Measurements from ENCODE around the gene PKD1.
A peak's percentile ranks its signal among the peaks of the same experiment; 100 is the strongest.

PKD1 gene

GRCh38 chr16:2135770-2136490 is at the start of gene PKD1:
PKD1 (minus strand) TSS chr16:2135898; CDS start chr16:2135689, 209 bp downstream.
- DNase-seq: peak; percentile 92

GRCh38 chr16:2184962-2185361 is 49.3 kb upstream of the PKD1 start:
- no peak for DNase-seq

GRCh38 chr16:2184346-2184745 is 48.6 kb upstream of the PKD1 start:
- DNase-seq: no peak

DNA sequence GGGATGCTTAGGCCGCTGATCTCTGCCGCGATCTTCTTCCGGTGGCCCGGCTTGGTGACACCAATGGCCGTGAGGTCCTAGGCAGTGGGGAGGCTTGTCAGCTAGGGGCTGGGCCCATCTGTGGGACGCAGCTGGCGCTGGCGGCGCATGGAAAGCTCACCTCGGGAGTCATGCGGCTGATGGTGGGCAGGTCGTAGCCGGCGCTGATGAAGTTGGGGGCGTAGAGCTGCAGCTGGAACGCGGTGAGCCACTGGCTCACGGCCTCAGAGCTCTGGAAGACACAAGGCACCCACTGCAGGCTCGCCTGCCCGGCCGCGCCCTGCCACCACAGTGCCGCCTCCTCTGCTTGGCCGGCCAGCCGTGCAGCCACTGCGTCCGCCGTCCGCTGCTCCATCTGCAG is 48.0 kb upstream of the PKD1 start:
- DNase-seq: no peak

DNA sequence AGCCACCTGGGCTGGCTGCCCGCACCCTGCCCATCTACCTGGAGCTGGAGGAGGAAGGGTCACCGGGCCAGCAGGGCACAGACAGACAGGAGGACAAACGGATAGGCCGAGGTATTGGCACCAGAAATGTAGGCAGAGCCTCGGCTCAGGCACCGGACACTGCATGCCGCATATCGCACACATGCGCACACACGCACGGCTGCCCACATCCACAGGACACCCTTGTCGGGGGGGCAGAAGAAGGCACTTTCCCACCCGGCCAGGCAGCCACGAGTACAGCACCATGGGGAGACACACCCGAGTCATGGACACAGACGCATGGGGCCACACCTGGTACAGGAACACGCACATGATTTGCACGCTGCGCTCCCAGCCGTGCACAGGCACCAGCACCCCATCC is 46.3 kb upstream of the PKD1 start:
- DNase-seq: no peak

DNA sequence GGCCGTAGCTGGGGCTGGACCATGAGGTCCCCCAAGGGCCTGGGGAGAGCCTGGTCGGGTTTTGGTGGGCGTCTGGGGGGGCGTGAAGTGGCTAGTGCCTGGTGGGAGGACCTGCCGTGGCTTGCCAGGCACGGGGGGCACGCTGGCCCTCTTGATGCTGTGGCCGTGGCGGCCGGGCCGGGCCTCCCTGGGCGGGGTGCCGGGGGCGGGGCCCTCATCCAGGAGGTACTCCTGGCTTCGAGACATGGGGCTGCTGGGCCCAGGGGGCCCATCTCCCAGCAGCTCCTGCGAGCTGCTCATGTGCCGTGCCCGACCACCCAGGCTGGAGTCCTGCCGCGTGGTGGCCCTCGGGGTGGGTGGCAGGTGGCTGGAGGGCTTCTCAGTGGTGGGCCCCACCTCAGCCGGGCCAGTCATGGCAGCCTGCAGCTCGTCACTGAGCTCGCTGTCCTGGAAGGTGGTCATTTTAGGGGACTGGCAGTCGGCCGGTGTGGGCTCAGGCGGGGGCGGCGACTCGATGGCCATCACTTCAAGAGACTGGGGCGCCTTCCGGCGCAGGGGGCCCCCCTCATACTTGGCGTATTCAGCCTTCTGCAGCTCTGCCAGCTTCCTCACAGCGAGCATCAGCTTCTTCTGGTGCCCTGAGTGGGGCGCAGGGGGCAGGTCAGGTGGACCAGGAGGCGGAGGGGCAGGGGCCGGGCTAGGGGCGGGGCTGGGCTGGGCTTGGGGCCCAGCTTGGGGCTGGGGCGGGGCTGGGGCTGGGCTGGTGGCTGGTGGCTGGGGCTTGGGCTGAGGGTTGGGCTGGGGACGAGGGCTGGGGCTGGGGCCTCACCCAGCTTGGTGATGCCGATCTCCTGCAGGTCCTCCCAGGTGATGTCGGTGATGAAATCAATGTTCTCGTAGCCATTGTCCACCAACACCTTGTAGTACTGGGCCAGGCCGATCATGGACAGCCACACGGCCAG is 45.5 kb upstream of the PKD1 start:
- no peak for DNase-seq

DNA sequence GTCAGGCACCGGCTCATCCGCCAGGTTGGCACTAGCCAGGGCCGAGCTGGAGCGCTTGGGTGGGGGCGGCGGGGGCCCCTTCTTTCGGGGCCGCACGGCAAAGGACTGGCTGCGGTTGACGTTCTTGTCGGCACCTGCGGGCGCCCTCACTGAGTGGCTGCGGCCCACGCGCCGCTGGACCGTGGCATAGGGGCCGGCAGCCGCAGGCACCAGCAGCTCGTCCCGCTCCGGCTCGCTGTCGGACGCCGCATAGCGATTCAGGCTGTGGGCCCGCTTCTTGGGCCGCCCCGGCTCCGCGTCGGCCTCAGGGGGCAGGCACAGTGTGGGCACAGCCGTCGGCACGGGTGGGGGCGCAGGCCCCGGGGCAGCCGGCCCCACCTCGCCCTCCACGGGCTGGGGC is 44.8 kb upstream of the PKD1 start:
- DNase-seq: no peak

GRCh38 chr16:2179576-2179975 is 43.9 kb upstream of the PKD1 start:
- no peak for DNase-seq

DNA sequence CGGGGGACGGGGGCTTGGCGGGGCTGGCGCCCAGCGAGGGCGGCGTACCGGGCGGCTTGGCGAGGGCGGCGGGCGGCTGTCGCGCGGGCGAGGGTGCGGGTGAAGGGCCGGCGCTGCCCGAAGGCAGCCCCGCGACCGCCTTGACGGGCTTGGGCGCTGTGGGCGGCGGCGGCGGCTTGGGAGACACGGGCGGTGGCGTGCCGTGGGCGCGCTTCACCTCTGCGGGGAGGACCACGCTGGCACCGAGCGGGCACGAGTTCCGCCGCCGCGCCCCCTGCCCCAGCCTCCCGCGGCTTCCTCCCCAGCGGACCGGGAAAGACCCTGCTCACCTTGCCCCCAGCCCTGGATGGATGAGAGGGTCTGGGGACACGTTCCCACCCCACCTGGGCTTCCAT is 43.4 kb upstream of the PKD1 start:
- DNase-seq: no peak

GRCh38 chr16:2178321-2179106 is 42.8 kb upstream of the PKD1 start:
- peak; percentile 42 for DNase-seq

GRCh38 chr16:2177561-2177960 is 41.9 kb upstream of the PKD1 start:
- DNase-seq: no peak

- no peak for DNase-seq
These were observed 41.4 kb upstream of the PKD1 start for GRCh38 chr16:2177101-2177500.

GRCh38 chr16:2176047-2176446 is 40.3 kb upstream of the PKD1 start:
- no peak for DNase-seq

DNA sequence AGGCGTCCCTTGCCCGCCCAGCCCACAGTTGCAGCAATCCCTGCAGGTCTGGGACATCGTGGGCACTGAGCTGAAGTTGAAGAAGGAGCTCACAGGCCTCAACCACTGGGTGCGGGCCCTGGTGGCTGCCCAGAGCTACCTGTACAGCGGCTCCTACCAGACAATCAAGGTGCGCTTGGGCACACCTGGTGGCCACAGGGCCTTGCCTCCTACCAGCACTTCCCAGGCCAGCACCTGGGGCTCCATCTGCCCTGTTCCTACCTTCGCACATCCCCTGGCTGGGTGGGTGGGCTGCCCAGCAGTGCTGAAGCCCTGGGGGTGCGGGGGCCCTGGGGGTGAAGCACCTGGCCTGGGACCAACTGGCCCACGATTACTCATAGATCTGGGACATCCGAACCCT is 39.8 kb upstream of the PKD1 start:
- DNase-seq: no peak

DNA sequence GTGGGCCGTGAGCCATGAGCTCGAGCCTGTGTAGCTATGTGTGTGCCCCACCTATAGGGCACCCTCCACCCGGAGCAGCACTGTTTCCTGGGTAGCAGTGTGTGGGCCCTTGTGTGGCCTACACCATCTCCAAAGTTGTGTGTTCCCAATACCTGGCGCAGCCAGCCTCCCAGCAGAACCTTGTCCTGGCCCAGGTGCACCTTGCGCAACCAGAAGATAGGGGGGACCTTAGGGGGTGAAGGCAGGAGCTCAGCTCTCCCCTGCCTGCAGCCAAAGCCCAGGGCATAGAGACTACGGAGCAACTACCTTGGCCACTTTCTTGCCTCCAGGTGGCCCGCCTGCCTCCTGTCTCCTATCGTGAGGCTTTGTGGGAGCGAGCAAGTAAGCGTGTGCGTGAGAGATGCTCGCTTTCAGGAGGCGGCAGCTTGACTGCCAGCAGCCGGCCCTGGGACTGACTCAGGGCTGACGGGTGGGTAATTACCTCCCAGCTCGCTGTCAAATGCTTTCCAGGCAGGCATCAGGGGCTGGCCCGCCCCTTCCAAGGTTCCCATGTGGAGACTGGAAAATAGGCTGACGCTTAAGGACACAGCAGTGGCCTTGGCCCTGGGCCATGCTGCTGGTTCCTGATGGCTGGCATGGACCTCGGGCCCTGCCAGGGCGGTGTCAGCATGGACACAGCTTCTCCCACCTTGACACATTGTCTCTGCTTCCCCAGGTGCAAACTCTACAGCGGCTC is 38.9 kb upstream of the PKD1 start:
- no peak for DNase-seq

GRCh38 chr16:2173916-2174315 is 38.2 kb upstream of the PKD1 start:
- no peak for DNase-seq

- no peak for DNase-seq
These were observed 37.7 kb upstream of the PKD1 start for GRCh38 chr16:2173366-2173765.

DNA sequence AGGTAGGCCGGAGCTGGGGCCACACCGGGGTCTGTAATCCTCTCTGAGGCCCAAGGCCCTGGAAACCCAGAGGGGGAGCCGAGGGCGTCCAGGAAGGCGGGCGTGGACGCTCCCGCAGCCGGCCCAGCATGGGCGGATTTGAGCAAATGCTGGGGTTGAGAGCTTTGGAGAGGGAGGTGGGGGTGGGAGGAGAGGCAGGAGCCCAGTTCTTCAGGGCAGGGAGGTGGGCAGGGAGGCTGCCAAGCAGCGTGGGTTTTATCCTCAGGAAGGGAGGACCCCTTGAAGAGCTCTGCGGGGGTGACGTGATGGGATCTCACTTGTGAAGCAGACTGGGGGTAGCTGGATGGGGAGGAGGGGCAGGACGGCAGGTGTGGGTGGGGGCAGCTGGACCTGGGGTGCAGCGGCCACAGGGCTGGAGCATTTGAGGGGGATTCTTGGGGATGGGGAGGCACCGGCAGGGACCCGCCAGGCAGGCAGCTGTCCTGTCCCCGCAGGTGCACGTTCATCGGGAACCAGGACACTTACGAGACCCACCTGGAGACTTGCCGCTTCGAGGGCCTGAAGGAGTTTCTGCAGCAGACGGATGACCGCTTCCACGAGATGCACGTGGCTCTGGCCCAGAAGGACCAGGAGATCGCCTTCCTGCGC is 37.1 kb upstream of the PKD1 start:
- no peak for DNase-seq

- no peak for DNase-seq
These were observed 36.0 kb upstream of the PKD1 start for GRCh38 chr16:2171601-2172178.

GRCh38 chr16:2170587-2171435 is 35.1 kb upstream of the PKD1 start:
- no peak for DNase-seq

DNA sequence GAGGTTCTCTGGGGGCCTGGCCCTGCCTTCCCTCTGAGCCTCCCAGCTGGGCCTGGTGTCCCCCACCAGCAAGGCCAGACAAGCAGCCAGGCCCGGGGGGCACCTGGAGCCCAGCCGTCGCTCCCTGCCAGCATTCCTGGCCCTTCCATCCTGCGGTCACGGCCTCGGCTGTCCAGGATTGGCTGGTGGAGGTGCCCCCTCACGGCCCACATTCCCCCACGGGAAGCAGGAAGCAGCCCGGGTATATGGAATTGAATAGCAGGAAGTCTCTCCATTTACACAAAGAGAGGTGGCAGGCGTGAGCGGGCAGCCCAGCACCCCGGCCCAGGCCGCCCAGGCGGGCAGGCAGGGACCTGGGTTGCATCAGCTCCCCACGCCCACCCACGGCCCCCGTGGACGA is 34.4 kb upstream of the PKD1 start:
- DNase-seq: no peak

All from fibroblast of upper back skin (primary cell).